Lower leg skin (tissue), 3 donors: ENCODE results near the gene SYT8.

Experiments used
- POLR2A ChIP-seq, 2 donors: fragments of 450-650 bp; IDR thresholded peaks; one replicate each; pipeline ENCODE4 v1.6.1; 2016 to 2017; ENCODE audit warnings: antibody characterized with exemption in 2 of 2, mild to moderate bottlenecking in 1 of 2, moderate library complexity in 1 of 2
- TF ChIP-seq, protein P1 (sequence below), 3 donors: fragments of 450-650 bp; IDR thresholded peaks; one replicate each; pipeline ENCODE4 v1.5.1; 2016; ENCODE audit warnings: antibody characterized with exemption in 3 of 3, mild to moderate bottlenecking in 3 of 3, moderate library complexity in 2 of 3

DNA sequence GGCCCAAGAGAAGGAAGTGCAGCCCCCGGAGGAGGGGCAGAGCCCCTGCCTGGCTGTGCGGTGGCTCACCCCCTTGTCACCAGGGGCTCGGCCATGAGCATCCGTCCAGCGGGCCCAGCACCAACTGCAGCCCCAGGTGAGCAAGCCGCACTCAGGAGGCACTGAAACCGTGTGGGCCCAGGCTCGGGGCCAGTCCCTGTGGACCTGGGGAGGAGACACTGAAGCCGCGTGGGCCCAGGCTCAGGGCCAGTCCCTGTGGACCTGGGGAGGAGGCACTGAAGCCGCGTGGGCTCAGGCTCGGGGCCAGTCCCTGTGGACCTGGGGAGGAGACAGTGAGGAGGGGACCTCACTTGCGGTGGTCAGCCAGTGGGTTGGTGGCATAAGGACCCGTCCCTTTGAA, 32.0 kb downstream of the SYT8 start:
- TF ChIP-seq POLR2A (IDR thresholded peaks at IDR 0.05), result no peak
- TF ChIP-seq, protein P1, sequence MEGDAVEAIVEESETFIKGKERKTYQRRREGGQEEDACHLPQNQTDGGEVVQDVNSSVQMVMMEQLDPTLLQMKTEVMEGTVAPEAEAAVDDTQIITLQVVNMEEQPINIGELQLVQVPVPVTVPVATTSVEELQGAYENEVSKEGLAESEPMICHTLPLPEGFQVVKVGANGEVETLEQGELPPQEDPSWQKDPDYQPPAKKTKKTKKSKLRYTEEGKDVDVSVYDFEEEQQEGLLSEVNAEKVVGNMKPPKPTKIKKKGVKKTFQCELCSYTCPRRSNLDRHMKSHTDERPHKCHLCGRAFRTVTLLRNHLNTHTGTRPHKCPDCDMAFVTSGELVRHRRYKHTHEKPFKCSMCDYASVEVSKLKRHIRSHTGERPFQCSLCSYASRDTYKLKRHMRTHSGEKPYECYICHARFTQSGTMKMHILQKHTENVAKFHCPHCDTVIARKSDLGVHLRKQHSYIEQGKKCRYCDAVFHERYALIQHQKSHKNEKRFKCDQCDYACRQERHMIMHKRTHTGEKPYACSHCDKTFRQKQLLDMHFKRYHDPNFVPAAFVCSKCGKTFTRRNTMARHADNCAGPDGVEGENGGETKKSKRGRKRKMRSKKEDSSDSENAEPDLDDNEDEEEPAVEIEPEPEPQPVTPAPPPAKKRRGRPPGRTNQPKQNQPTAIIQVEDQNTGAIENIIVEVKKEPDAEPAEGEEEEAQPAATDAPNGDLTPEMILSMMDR (IDR thresholded peaks at IDR 0.05), result no peak
